Measurements from ENCODE around the gene KLHDC9.

GRCh38 chr1:161145832-161146231 lies 47.7 kb downstream of the KLHDC9 start:
- TF ChIP-seq CTCF (IDR thresholded peaks at IDR 0.05) (no peak), POLR2AphosphoS5 (IDR thresholded peaks at IDR 0.05) (no peak)

All from esophagus muscularis mucosa (tissue), 3 donors.